Fibroblast of mammary gland (primary cell): ENCODE results near the gene IL25.

ENCODE experiments used
- DNase-seq: peaks from one replicate; pipeline ENCODE4 v3.0.0-alpha.2; 2010; ENCODE audit warnings: low read depth
- H3K4me3 ChIP-seq: 2 replicates; pipeline ENCODE4 v1.5.1; 2011; ENCODE audit warnings: low read depth, mild to moderate bottlenecking, low read length, moderate library complexity; ENCODE audit not compliant: control insufficient read depth
- TF ChIP-seq, protein P1 (sequence below): conservative IDR thresholded peaks from 2 replicates; pipeline ENCODE4 v1.5.1; 2011; ENCODE audit warnings: low read depth, low read length, inconsistent platforms; ENCODE audit not compliant: control insufficient read depth, insufficient read depth

The IL25 gene

DNA sequence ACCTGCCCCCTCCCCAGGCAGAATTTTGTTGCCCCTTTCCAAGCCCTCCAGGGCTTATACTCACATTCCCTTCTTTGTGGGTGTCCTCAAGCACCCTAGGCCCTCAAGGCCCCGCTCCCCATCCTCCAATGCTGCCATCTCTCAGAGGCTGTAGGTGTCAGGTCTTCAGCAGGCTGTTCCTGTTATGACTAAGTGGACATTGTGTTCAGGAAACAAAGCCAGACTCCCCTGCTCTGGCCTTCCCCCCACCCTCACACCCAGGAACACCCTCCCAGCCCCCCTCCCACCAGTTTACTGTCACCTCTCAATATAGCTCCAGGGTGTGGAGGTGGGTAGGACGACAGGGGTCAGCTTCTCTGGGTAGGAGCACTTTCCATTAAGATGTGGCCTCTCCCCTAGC lies 36.9 kb downstream of the IL25 start:
- TF ChIP-seq, protein P1, sequence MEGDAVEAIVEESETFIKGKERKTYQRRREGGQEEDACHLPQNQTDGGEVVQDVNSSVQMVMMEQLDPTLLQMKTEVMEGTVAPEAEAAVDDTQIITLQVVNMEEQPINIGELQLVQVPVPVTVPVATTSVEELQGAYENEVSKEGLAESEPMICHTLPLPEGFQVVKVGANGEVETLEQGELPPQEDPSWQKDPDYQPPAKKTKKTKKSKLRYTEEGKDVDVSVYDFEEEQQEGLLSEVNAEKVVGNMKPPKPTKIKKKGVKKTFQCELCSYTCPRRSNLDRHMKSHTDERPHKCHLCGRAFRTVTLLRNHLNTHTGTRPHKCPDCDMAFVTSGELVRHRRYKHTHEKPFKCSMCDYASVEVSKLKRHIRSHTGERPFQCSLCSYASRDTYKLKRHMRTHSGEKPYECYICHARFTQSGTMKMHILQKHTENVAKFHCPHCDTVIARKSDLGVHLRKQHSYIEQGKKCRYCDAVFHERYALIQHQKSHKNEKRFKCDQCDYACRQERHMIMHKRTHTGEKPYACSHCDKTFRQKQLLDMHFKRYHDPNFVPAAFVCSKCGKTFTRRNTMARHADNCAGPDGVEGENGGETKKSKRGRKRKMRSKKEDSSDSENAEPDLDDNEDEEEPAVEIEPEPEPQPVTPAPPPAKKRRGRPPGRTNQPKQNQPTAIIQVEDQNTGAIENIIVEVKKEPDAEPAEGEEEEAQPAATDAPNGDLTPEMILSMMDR, result no peak
- DNase-seq, result no peak
- no peak overlapping the region for H3K4me3 ChIP-seq

DNA sequence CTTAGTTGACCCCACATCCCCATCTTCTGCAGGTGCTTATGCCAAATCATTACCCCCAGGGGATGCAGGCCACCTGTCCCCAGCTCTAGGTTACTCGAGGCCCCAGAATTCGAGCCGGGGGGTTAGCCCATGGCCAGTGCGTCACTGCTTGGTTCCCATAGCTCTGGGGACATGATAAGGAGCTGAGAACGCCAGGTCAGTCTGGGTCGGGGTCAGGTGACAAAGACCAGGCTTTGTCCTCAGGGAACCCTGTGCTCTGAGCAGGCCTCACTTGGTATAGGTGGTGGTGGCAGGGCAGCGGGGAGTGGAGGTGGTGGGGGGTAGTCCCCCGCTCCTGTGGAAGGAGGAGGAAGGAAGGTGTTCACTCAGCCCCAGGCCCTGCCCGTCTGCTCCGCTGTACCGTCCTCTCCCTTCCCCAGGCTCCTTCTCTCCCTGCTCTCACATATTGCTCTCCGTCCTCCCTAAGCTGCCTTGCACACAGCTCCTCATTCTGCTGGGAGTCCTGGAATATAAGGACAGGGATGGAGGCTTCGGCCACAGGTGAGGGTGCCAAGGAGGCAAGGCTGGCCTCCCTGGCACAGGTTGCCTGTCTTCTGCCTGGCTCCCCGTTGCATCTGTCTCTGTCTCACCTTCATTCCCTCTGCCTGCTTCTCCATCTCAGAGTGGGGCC lies 37.5 kb downstream of the IL25 start:
- TF ChIP-seq, protein P1, result no peak
- no peak overlapping the region for H3K4me3 ChIP-seq
- DNase-seq, result no peak

DNA sequence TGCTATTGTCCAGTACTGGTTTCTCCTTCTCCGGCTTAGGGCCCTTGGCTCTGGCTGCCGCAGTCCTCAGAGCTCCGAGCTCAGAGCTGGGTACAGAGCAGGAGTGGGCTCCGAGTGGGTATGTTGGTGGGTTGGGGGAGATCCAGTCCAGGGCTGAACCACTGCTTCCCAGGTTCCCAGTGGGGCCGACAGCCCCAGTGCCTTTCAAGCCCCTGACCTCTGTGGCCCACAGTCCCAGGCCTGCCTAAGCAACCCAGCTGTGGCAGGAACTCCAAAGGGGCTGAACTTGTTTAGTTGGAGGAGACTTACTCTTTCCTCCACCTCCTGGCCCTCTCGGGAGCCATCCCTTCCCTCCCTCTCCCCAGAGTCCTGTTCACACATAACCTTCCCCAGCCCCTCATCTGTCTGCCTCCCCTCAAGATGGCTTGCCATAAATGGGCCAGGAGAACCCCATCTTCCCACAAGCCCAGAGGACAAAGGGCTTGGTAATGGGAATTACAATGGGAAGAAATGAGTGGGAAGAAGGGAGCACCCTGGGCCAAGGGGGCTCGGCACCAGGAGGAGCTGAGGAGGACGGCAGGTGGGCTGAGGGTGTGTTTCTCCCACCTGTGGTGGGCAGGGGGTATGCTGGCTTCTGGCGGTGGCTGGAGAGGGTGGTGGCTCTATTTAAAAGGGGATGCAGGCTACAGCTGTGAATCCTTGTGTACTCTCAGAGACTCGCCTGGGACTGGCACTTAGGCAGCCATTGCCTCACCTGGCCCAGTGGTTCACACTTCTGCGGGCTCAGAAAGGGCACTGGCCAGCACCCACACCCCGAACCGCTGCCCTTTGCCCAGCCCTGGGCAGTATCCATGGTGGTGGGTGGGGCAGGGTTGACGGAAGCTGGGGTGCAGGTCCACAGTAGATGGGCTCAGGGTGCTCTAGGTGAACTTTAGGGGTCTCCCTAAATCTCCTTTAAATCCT lies 39.2 kb downstream of the IL25 start:
- TF ChIP-seq, protein P1, result no peak
- no peak for DNase-seq
- no peak overlapping the region for H3K4me3 ChIP-seq

DNA sequence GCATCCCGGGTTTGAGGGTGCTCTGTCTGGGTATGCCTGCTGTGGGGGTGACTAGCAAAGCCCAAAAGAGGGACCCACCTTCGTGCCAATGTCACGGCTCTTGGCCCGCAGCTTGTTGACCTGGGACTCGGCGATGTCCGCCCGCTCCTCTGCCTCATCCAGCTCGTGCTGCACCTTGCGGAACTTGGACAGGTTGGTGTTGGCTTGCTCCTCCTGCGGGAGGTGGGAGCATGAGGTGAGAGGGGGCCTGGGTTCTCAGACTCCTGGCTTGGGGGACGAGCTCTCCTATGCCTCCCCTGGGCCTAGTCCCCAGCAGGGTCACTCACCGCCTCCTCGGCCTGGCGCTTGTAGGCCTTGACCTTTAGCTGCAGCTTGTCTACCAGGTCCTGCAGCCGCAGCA lies 41.1 kb downstream of the IL25 start:
- TF ChIP-seq, protein P1, result no peak
- no peak overlapping the region for H3K4me3 ChIP-seq
- no peak for DNase-seq

DNA sequence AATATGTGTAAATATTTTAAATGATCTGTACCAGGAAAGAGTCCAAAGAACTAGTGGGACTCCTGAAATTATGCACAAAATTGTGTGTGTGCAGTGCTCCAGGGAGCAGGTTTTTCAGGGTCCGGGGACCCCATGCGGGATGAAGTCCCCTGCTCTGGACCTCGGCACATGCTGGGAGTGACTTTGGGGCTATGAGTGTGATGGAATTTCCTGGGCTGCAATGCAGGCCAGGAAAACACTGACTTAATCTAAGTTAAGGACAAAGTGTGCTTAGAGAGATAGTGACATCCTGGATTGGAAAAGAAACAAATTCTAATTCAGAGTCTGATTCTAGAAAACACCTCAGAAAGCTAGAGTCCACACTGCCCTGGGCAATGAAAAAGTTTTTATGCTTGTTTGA lies 41.6 kb downstream of the IL25 start:
- no peak for DNase-seq
- TF ChIP-seq, protein P1, result no peak
- H3K4me3 ChIP-seq, result no peak overlapping the region

DNA sequence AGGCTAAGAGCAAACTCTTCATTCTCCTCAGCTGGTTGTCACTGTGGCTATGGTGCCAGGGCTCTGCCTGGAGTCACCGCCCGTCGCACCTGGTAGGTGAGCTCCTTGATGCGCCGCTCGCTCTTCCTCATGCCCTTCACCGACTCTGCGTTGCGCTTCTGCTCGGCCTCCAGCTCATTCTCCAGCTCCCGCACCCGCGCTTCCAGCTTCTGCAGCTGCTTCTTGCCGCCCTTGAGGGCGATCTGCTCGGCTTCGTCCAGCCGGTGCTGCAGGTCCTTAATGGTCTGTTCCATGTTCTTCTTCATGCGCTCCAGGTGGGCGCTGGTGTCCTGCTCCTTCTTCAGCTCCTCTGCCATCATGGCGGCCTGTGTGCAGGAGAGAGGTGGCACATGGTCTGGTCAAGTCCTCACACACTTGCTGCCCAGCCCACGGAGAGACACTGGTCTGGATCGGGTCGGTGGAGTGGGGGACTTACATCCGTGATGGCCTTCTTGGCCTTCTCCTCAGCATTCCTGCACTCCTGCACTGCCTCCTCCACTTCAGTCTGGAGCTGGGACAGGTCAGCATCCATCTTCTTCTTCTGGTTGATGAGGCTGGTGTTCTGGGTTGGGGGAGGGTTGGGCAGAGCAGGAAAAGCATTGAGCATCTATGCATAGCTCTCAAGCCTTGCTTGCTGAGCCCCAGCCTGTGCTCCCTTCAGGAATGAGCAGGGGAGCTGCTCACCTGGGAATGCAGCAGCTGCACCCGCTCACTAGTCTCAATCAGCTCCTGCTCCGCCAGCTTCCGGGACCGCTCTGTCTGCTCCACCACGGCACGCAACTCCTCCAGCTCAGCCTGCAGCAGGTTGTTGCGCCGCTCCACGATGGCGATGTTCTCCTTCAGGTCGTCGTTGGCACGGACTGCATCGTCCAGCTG lies 42.6 kb downstream of the IL25 start:
- no peak overlapping the region for H3K4me3 ChIP-seq
- TF ChIP-seq, protein P1, result no peak
- DNase-seq, result no peak
